ENCODE data around the gene TNIK.
"Not testable (repeated sequence)": the region's sequence is repeated elsewhere in the genome, so short reads cannot be mapped to it uniquely, and the experiment has no call there.

Gene TNIK

DNA sequence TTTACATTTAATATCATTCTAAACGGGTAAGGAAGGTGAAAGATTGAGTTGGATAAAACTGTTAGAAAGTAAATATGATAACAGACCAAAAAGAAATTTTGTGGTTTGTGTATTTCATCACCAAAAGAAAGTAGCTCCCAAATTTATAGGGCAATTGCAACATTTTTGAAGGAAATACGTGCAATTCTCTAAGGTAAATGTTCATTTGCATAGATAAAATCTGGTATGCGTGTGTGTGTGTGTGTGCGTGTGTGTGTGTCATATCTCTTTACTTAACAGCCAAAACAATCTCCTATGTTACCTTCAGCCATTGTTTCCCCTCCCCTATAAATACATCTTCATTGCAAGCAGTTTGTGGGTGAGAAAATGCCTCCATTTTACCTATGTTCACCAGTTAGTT, 208.4 kb downstream of the TNIK start:
- no peak for DNase-seq (ENCODE audit: low spot score)

DNA sequence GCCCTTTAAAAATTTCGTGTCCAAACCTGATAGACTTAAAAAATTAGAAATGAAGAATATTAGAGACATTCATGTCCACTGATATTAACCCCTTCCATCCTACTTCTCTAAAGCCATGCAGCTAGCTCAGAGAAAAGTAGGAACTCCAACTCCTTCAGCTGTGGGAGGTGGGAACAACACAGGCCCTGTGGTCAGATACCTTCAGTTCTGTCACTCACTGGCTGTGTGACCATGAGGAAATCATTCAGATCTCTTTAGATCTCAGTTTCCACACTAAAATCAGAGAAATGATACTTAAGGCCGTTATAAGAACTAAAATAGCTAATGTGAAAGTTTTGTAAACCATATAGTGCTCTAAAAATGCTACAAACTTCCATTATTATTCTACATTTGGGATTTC, 209.8 kb downstream of the TNIK start:
- no peak for DNase-seq (ENCODE audit: low spot score)

DNA sequence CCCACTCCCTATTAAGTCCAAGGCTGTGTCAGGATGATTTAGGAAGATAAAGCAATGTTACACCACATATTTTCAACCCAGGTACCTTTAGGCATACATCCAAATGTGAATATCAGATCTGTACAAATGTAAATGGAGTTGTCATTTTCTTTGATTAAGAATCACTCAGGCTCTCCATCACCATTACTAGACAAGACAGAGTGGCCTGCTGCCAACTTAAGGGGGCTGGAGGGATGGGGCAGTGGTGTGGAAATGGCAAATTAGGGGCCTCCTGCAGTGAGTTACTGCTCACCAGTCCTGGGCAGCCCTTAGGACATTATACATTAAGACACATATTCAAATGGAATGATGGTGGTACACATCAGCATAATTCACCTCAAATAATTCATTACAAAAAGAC, 211.0 kb downstream of the TNIK start:
- no peak for DNase-seq (ENCODE audit: low spot score)

DNA sequence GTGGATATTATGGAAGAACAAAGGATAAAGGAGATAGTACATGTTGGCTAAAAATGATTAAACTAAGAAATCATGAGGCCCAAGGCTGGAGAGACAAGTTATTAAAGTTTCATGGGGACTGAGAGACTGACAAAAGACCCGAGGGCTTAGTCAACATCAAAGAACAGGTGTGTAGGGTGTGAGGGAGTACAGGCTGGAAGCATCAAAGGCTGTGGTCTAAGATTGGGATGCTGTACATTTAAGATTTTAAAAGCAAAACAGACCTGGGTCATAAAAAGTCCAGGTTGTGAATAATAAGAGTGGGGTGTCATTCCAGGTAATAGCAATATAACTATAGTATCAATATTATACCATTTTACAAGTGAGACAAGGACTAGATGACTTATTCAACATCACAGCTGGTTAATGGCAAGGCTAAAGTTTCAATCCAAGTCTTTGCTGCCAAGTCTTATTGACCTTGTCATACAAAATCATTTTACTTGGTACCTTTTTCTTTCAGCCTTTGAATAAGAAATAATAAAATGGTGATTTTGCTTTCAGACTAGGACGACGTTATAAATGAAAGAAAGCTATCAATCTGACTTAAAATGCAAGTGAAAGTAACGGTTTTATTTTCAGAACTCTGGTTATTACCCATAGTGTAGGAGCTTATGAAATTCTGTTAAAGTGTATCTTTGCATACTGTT, 211.6 kb downstream of the TNIK start:
- DNase-seq (ENCODE audit: low spot score), result peak; percentile 58

DNA sequence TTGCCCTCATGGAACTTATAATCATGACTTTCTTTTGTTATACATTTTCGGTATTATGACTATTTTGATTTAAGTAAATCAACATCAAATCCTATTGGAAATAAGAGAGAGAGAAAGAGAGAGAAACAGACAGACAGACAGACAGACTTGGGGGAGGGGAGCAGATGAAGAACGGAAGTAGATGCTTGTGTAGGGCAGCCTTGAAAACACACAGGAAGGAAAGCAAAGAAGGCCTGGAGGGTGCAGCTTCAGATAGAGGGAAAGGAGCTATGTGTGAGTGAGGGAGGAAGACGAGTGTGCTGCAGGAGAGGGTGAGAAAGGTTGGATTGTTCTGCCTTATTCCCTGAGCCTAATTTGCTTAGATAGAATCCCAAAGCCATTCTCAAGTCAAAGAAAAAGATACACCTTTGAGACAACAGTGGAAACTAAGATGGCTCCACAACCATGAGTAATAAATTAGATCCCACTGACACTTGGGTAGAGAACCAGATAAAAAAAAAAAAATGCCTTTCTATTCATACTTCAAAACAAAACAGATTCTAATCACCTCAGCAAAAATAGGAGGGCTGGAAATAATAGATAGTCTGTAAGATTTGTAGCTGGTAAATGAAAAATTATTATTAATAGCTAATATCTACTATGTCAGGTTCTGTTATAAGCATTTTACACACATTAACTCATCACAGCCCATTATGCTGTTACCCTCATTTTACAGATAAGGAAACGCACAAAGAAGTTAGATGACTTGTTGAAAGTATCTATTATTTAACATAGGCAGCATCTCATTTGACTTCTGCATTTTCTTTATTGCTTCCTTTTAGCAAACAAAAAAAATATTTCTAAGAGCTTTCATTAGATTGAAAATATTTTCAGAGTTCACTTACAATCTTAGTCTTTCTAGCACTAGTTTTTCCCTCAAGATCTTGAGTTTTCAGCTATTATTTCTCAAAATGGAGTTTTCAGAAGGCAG, 214.1 kb downstream of the TNIK start:
- no peak for DNase-seq (ENCODE audit: low spot score)

DNA sequence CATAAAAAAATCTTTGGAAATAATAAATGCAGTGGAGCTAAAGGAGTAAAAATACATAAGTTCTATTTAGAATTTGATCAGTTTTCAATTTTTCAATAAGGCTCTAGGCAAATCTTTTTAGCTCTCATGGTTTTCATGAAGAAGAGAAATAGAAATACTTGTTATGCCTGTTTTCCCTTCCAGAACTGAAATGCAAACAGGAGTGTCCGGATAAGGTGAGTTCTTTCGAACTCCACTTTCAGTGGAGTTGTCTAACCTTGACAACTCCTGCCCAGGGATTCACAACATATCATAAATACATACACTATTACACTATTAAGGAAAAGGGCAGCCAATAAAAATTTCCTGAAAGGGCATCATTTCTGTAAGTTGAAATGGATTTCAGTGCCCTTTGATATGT, 217.3 kb downstream of the TNIK start:
- no peak for DNase-seq (ENCODE audit: low spot score)

GRCh38 chr3:171242170-171242569, 218.0 kb downstream of the TNIK start:
- no peak for DNase-seq (ENCODE audit: low spot score)

DNA sequence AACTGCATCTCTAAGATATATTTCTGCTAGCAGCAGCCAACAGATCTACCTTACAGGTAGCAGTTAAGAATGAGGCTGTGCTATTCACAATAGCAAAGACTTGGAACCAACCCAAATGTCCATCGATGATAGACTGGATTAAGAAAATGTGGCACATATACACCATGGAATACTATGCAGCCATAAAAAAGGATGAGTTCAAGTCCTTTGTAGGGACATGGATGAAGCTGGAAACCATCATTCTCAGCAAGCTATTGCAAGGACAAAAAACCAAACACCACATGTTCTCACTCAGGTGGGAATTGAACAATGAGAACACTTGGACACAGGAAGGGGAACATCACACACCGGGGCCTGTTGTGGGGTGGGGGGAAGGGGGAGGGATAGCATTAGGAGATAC, 218.6 kb downstream of the TNIK start:
- not testable (repeated sequence) for DNase-seq (ENCODE audit: low spot score)

DNA sequence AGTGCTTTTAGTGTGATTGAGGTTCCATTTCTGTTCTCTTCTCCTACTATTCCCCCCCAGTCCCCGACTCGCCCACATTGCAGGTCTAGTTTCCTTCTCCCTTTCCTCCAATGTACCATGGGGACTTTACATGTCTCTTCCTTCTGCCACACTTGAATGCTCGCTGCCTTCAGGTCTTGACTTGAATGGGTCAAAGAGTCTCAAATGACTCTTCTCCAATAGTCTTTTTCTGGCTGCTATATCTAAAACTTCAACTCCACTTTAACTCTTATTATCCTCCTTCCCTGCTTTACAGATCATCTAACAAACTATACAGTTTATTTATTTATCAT, 219.7 kb downstream of the TNIK start:
- DNase-seq (ENCODE audit: low spot score), result no peak

DNA sequence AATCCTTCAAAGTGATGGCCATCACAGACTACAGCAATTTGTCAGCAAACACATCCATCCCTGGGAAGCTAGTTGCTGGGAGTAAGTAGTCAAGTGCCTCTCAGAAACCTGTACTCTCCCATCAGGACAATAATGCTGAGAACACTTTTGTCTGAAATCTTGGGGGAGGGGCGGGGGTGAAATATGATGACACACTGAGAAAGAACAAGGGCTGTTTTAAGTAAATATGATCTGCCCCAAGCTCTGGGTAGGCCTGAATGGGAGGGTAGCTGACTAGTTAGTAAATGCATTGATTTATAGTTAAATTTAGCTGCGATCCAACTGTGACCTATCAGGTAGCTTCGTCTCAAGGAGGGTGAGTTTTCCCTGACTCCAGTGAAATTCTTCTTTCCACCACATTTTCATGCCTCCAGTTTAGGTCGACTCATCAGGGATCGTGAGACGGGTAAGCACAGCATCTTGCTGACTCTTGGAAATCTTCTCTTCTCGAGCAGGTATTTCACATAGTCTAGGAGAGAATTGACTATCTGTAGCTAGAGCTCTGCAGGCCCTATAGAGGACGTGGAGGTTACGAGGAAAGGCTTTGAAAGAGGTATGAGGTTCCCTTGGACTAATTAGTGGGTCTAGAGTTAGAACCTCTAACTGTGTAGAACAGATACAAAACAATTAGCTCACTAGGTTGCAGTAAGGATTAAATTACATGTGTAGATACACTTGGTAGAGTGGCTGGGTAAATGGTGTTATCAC, 220.3 kb downstream of the TNIK start:
- DNase-seq (ENCODE audit: low spot score), result no peak

GRCh38 chr3:171237009-171237385, 223.2 kb downstream of the TNIK start:
- DNase-seq (ENCODE audit: low spot score), result no peak

DNA sequence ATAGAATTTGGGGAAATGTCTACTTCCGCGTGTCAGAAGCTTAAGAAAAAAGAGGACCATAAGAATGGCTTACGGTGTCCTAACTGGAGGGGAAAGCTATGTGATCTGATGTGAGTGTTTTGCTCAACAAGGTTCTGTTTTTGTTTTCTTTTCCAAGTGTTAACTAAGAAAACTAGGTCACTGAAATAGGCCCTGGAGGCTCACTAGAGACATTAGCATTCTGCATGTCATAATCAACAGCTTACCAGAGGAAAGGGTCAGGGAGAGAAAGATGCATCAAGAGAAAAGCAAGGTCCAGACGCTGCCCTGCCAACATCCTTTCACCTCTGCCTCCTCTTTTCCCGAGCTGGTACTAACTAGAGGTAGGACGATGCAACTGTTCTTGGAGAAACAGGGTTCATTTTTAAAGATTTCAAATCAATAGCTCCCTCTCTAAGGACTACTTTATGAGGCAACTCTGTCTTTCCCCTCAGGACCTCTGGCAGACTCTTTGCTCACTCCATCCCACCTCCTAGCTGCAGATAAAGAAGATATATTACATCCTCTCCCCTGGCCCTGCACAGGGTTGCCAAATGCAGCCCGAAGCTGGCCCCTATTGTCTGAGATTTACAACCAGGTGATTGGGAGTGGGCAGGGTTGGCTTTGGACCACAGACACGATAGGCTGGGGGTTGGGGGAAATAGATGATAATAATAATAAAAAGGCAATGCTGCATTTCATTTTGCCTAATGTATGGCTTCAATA, 223.8 kb downstream of the TNIK start:
- DNase-seq (ENCODE audit: low spot score), result no peak

DNA sequence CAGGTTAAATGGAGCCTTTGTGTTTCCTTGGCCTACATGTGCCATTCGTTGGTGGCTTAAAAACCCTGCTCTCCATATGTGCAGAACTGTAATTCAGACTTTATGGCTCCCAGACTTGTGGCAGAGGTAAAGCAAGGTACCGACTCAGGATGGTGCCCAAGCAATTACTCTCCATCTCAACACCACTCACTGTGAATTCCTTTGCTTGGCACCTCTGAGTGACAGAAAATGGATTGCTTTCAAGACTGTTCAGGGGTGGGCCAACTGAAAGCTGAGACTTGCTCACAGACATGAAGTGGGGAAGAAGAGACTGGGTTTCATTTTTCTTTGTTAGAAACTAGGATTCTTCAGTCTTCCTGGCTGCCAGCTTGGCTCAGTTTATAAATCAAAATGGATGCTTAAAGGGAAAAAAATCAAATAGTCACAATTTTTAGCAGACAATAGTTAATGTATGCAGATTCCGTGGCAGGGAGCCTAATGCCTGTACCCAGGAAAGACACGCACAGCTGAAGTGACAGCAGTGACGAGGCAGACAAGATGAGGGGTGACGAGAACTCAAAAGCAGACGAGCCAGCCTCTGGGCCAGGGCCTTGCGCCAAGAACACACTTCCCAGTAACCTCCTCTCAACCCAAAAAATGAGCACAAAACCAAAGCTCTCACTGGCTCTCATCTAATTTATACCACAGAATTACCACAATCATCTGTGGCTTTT, 225.8 kb downstream of the TNIK start:
- no peak for DNase-seq (ENCODE audit: low spot score)

GRCh38 chr3:171231361-171231760, 228.8 kb downstream of the TNIK start:
- DNase-seq (ENCODE audit: low spot score), result no peak

DNA sequence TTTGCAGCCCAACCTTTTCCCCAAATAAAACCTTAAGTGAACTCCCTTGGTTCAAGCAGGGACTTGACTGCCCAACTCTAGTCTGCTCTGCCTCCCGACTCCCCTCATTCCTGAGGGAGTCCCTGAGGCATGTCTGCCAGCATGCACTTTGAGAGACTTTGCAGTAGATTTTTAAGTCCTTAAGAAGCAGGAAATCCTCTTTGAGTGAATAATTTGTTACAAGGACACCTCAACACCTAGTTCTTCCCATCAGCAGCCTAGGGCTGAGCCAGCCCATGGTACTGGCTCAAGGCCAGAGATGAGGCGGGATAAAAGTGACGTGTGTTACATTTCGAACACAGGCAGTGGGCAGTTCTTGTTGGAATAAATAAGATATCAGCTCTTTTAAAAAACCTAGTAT, 229.3 kb downstream of the TNIK start:
- DNase-seq (ENCODE audit: low spot score), result no peak

DNA sequence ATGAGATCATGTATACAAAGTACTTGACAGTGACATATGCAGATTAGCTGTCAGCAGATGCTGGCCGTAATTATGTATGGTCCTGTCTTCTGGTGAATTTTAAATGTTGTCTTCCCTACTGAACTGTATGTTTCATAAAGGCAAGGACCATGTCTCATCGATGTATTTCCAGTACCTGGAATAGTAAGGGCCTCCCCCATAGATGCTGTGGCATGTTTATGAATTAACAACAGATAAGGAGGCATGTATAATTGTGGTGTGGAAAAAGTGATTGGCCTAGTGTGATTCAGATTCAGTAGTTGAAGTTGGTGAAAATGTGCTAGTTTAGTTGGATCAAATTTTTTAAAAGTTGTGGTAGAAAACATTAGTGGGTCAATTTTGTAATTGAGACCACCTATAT, 231.0 kb downstream of the TNIK start:
- no peak for DNase-seq (ENCODE audit: low spot score)

DNA sequence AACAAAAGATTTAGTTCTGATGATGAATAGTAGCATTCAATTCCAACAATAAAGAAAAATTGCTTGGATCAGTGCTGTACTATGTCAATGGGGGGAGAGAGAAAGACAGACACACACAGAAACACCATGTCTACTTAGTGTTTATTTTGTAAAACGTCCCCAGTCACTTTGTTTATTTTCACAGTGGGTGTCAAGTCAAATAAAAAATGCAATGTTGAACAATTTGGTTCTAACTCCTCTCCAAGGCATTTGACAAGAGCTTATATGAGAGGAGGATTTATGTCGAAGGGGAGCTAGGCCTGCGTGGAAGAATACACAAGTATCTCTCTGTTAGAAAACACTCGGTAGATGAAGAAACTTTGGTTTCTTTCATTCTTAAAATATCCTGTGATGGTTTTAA, 232.0 kb downstream of the TNIK start:
- no peak for DNase-seq (ENCODE audit: low spot score)

- DNase-seq (ENCODE audit: low spot score), result no peak
These were observed 232.4 kb downstream of the TNIK start for GRCh38 chr3:171227828-171228227.

DNA sequence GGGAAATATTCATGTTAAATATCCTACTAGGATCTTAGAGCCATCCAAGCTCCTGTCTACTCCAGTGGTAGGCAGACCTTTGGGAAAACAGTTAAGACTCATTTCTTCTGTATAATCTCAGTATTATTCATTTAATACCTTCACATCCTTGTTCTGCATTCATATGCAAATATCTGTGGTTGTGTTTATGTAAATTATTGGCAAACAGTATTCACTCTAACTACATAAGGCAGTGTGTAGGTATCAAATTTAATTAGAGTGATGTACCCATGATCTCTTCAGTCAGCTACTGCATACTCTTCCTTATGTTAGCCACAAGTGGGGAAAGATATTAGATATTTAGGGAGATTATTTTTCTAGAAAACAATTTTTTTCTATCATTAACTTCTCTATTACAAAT, 232.8 kb downstream of the TNIK start:
- DNase-seq (ENCODE audit: low spot score), result no peak

GRCh38 chr3:171226794-171227193, 233.4 kb downstream of the TNIK start:
- DNase-seq (ENCODE audit: low spot score), result no peak

DNA sequence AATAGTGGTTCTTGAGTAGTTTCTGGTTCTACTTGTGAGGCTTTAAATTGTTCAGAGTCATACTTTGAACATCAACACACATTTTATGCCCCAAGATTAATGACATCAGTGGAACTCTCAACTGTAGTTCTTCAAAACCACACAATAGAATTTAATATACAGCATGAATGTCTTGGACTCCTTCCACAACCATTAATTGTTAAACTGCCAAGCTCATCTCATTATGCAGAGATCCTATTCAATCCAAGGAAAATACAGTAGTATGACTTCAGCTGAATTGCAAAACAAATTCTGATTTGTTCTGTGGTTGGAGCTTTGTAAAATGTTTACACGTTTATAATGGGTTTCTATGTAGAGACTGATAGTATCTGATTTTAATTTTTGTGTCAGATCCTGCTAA, 234.5 kb downstream of the TNIK start:
- no peak for DNase-seq (ENCODE audit: low spot score)

GRCh38 chr3:171225165-171225564, 235.0 kb downstream of the TNIK start:
- DNase-seq (ENCODE audit: low spot score), result peak; percentile 60
